IPS DF 19.7 (cell line): ENCODE measurements around the gene SUSD5.
"Not testable (repeated sequence)": the region's sequence is repeated elsewhere in the genome, so short reads cannot be mapped to it uniquely, and the experiment has no call there.

Experiments
- DNase-seq: peaks from one replicate; pipeline ENCODE4 v3.0.0-alpha.2; 2013; ENCODE audit warnings: low read depth, low spot score

Gene SUSD5

DNA sequence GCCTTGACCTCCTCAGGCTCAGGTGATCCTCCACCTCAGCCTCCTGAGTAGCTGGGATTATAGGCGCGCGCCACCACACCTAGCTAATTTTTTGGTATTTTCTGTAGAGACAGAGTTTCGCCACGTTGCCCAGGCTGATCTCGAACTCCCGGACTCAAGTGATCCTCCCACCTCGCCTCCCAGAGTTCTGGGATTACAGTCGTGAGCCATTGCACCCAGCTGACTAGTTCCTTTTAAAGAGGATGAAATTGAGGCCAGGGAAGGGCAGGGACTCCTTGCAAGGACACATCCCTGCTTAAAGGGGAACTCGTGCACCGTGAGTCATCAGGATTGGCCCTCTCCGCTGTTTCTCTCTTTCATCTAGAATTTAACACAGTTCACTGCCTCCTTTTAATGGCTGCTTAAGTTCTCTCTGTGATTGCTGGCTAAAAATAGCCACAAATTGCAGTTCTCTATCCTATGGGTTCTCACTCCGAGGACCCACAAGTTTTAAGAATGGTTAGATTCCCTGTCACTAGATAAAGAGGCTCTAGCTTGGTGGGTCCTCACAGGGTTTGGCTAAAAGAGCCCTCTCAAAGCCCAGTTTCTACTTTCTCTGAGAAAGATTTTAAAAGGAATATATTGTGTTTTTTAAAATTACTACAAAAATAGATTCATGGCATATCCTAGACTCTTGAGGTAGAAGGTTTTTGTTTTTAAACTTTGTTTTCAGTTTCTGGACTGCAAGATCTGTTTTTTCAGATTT, 103.4 kb downstream of the SUSD5 start:
- no peak for DNase-seq

- no peak for DNase-seq
Observed at GRCh38 chr3:33114622-33115023, 104.0 kb downstream of the SUSD5 start.

- no peak for DNase-seq
Observed at GRCh38 chr3:33113772-33114621, 104.6 kb downstream of the SUSD5 start, which contains the start of gene CRTAP. Gene CRTAP (plus strand): TSS chr3:33114014. CDS start chr3:33114078, 64 bp downstream.

DNA sequence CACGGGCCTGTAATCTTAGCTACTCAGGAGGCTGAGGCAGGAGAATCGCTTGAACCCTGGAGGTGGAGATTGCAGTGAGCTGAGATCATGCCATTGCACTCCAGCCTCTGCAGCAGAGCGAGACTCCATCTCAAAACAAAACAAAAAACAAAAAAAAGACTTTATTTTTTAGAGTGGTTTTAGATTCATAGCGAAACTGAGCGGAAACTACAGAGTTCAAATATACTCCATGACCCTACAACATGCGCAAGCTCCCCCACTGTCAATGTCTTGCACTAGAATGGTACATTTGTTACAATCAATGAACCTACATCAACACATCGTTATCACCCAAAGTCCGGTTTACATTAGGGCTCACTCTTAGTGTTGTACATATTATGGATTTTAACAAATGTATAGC, 107.0 kb downstream of the SUSD5 start:
- DNase-seq: no peak

GRCh38 chr3:33106854-33107253, 111.8 kb downstream of the SUSD5 start:
- not testable (repeated sequence) for DNase-seq

- no peak for DNase-seq
Observed at GRCh38 chr3:33105341-33105948, 113.2 kb downstream of the SUSD5 start.

DNA sequence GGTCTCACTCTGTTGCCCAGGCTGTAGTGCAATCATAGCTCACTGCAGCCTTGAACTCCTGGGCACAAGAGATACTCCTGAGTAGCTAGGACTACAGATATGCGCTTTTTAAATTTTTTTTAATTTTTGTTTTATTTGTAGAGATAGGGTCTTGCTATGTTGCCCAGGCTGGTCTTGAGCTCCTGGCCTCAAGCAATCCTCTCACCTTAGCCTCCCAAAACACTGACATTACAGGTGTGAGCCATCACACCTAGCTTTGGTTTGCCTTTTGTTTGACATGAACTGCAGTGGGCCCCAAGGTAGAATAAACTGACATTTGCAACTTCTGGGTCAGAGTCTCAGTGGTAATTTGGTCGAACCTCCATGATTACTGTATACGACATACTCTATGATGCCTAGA, 113.8 kb downstream of the SUSD5 start:
- DNase-seq: no peak

- no peak for DNase-seq
Observed at GRCh38 chr3:33103480-33103879, 115.1 kb downstream of the SUSD5 start.

GRCh38 chr3:33103034-33103433, 115.6 kb downstream of the SUSD5 start:
- DNase-seq: no peak

- DNase-seq: no peak
Observed at GRCh38 chr3:33100229-33100628, 118.4 kb downstream of the SUSD5 start.
